Measurements from ENCODE around the gene SRD5A1.
A peak's percentile ranks its signal among the peaks of the same experiment; 100 is the strongest.

The SRD5A1 gene

DNA sequence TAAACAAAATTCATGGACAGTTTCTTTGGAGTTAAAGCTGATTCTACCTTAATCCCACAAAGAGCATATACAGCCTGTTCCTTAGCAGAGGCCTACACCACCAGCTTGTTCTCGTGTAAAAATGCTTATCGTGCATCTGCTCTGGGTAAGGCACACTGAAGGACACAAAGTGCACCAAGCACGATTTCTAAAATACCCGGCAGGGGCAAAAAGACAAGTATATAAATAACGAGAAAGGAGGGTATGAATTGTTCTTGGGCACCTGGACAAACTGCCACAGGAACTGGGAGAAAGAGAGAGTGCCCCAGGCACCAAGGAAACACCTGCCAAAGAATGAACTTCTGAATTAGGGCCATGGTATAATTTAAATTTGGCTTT is 25.7 kb upstream of the SRD5A1 start:
- Histone ChIP-seq H3K27ac (replicated peaks) (peak overlapping the region; percentile 29), H3K27me3 (ENCODE audit: insufficient read depth, poor library complexity, severe bottlenecking) (no peaks in the 10 kb centered on the region), H3K4me3 (replicated peaks; ENCODE audit: insufficient read depth, low read length) (no peak overlapping the region)
- TF ChIP-seq CTCF (IDR thresholded peaks at IDR 0.05; ENCODE audit: insufficient read depth, low read length) = no peak
- no peak for DNase-seq (ENCODE audit: low read depth in 1 of 2, low spot score in 1 of 2)

DNA sequence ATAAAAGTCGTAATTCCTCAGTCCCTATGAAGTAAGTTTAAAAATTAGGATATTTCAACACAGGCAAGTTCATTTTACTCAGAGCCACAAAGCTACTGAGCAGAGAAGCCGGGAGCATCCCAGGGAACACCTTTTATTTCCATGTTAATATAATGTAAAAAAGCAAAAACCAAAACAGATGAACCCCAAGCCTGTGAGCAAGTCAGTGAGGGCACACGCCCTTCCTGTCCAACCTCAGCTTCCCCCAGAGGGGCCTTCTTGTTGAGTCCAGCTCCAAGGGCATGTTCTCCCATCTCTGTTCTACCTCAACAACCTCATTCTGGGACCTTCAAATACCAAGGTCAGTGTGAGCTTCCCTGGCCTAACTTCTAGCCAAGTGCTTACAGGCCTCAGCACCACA is 25.2 kb upstream of the SRD5A1 start:
- no peak for TF ChIP-seq GABPA (IDR thresholded peaks at IDR 0.05; ENCODE audit: low read depth)
- no peak for TF ChIP-seq POLR2AphosphoS5 (IDR thresholded peaks at IDR 0.05; ENCODE audit: low read depth)
- no peak for TF ChIP-seq SPI1 (IDR thresholded peaks at IDR 0.05; ENCODE audit: borderline replicate concordance, low read depth)
- no peak for TF ChIP-seq CTCF (IDR thresholded peaks at IDR 0.05; ENCODE audit: insufficient read depth, low read length)
- TF ChIP-seq, protein P1, sequence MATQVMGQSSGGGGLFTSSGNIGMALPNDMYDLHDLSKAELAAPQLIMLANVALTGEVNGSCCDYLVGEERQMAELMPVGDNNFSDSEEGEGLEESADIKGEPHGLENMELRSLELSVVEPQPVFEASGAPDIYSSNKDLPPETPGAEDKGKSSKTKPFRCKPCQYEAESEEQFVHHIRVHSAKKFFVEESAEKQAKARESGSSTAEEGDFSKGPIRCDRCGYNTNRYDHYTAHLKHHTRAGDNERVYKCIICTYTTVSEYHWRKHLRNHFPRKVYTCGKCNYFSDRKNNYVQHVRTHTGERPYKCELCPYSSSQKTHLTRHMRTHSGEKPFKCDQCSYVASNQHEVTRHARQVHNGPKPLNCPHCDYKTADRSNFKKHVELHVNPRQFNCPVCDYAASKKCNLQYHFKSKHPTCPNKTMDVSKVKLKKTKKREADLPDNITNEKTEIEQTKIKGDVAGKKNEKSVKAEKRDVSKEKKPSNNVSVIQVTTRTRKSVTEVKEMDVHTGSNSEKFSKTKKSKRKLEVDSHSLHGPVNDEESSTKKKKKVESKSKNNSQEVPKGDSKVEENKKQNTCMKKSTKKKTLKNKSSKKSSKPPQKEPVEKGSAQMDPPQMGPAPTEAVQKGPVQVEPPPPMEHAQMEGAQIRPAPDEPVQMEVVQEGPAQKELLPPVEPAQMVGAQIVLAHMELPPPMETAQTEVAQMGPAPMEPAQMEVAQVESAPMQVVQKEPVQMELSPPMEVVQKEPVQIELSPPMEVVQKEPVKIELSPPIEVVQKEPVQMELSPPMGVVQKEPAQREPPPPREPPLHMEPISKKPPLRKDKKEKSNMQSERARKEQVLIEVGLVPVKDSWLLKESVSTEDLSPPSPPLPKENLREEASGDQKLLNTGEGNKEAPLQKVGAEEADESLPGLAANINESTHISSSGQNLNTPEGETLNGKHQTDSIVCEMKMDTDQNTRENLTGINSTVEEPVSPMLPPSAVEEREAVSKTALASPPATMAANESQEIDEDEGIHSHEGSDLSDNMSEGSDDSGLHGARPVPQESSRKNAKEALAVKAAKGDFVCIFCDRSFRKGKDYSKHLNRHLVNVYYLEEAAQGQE (IDR thresholded peaks at IDR 0.05; ENCODE audit: insufficient replicate concordance, low read depth) = no peak
- DNase-seq (ENCODE audit: low read depth in 1 of 2, low spot score in 1 of 2) = no peak
- Histone ChIP-seq H3K27ac (replicated peaks) (no peak overlapping the region; the same call in 1 of the 2 replicates), H3K4me3 (replicated peaks; ENCODE audit: insufficient read depth, low read length) (no peak overlapping the region), H3K27me3 (ENCODE audit: insufficient read depth, poor library complexity, severe bottlenecking) (no peaks in the 10 kb centered on the region)

- Histone ChIP-seq H3K27me3 (ENCODE audit: insufficient read depth, poor library complexity, severe bottlenecking) (no peaks in the 10 kb centered on the region), H3K27ac (replicated peaks) (no peak overlapping the region), H3K4me3 (replicated peaks; ENCODE audit: insufficient read depth, low read length) (no peak overlapping the region)
- DNase-seq (ENCODE audit: low read depth in 1 of 2, low spot score in 1 of 2) = no peak
- no peak for TF ChIP-seq CTCF (IDR thresholded peaks at IDR 0.05; ENCODE audit: insufficient read depth, low read length)
- no peak for TF ChIP-seq POLR2AphosphoS5 (IDR thresholded peaks at IDR 0.05; ENCODE audit: low read depth)
- no peak for TF ChIP-seq SPI1 (IDR thresholded peaks at IDR 0.05; ENCODE audit: borderline replicate concordance, low read depth)
- TF ChIP-seq, protein P1 (IDR thresholded peaks at IDR 0.05; ENCODE audit: insufficient replicate concordance, low read depth) = no peak
- no peak for TF ChIP-seq GABPA (IDR thresholded peaks at IDR 0.05; ENCODE audit: low read depth)
Measured at GRCh38 chr5:6611334-6612256, 21.6 kb upstream of the SRD5A1 start.

All from HL-60 (cell line).